Measurements from ENCODE around the gene CLEC18C. TPM values are rescaled to one million over a fixed set of nuclear protein-coding genes. Genes with fewer than 3 reads are reported as not detected.
"Not testable (repeated sequence)": the region's sequence is repeated elsewhere in the genome, so short reads cannot be mapped to it uniquely, and the experiment has no call there.

CLEC18C gene
- total and polyA plus RNA-seq, 10 of the 15 experiments (the other 5 are each of a cell fraction or from before 2014, with no cell fraction given): 0.05 to 0.11 TPM; not detected in 8

DNA sequence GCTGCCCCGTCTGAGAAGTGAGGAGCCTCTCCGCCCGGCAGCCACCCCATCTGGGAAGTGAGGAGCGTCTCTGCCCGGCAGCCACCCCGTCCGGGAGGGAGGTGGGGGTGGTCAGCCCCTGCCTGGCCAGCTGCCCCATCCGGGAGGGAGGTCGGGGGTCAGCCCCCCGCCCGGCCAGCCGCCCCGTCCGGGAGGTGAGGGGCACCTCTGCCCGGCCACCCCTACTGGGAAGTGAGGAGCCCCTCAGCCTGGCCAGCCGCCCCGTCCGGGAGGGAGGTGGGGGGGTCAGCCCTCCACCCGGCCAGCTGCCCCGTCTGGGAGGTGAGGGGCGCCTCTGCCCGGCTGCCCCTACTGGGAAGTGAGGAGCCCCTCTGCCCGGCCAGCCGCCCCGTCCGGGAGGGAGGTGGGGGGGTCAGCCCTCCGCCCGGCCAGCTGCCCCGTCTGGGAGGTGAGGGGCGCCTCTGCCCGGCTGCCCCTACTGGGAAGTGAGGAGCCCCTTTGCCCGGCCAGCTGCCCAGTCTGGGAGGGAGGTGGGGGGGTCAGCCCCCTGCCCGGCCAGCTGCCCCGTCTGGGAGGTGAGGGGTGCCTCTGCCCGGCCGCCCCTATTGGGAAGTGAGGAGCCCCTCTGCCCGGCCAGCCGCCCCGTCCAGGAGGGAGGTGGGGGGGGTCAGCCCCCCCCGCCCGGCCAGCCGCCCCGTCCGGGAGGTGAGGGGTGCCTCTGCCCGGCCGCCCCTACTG lies 31.2 kb downstream of the CLEC18C start:
- DNase-seq (ENCODE audit: low read depth, low spot score); in situ Hi-C loops (cut with MboI); H3K9ac ChIP-seq (ENCODE audit: control insufficient read depth, insufficient read depth, low read length); intact Hi-C loops (cut with micrococcal nuclease; ENCODE audit: unreplicated experiment); SMC1A ChIA-PET (ENCODE audit: uncharacterized antibody, unreplicated experiment); H3K27me3 ChIP-seq (replicated peaks in 1 of 2; ENCODE audit: control insufficient read depth in 2 of 2, insufficient read depth in 2 of 2, low read length in 1 of 2); H4K20me1 ChIP-seq (ENCODE audit: control insufficient read depth, insufficient read depth); ATAC-seq; FAIRE-seq; H3K4me3 ChIP-seq; H2AFZ ChIP-seq (ENCODE audit: control insufficient read depth, low read depth, low read length); H3K27ac ChIP-seq (ENCODE audit: control insufficient read depth, insufficient read depth); H3K4me1 ChIP-seq (ENCODE audit: control insufficient read depth, insufficient read depth, low read length); H3K36me3 ChIP-seq (ENCODE audit: control insufficient read depth in 2 of 2, insufficient read depth in 2 of 2, low read length in 1 of 2); BruUV-seq (replicated peaks); H3K4me2 ChIP-seq (ENCODE audit: control insufficient read depth, insufficient read depth); RAD21 ChIA-PET (ENCODE audit: unreplicated experiment); H3K79me2 ChIP-seq (ENCODE audit: control insufficient read depth, insufficient read depth, low read length); CTCF ChIA-PET; POLR2A ChIA-PET; H3K9me3 ChIP-seq (replicated peaks; ENCODE audit: control insufficient read depth, insufficient read depth, low read length): not testable (repeated sequence)
- WGBS (ENCODE audit: insufficient coverage, insufficient replicate concordance, low lambda C conversion rate, missing lambda C conversion rate): 95% methylated on average over 14 of the region's 46 CpGs

- H2AFZ ChIP-seq (ENCODE audit: control insufficient read depth, low read depth, low read length); FAIRE-seq; ATAC-seq; H3K27ac ChIP-seq (ENCODE audit: control insufficient read depth, insufficient read depth); H3K9me3 ChIP-seq (replicated peaks; ENCODE audit: control insufficient read depth, insufficient read depth, low read length); RAD21 ChIA-PET (ENCODE audit: unreplicated experiment); H3K4me3 ChIP-seq; in situ Hi-C loops (cut with MboI); intact Hi-C loops (cut with micrococcal nuclease; ENCODE audit: unreplicated experiment); CTCF ChIA-PET; H3K36me3 ChIP-seq (ENCODE audit: control insufficient read depth in 2 of 2, insufficient read depth in 2 of 2, low read length in 1 of 2); H3K4me2 ChIP-seq (ENCODE audit: control insufficient read depth, insufficient read depth); H3K27me3 ChIP-seq (replicated peaks in 1 of 2; ENCODE audit: control insufficient read depth in 2 of 2, insufficient read depth in 2 of 2, low read length in 1 of 2); H3K9ac ChIP-seq (ENCODE audit: control insufficient read depth, insufficient read depth, low read length); H4K20me1 ChIP-seq (ENCODE audit: control insufficient read depth, insufficient read depth); DNase-seq (ENCODE audit: low read depth, low spot score); H3K4me1 ChIP-seq (ENCODE audit: control insufficient read depth, insufficient read depth, low read length); BruUV-seq (replicated peaks); H3K79me2 ChIP-seq (ENCODE audit: control insufficient read depth, insufficient read depth, low read length); SMC1A ChIA-PET (ENCODE audit: uncharacterized antibody, unreplicated experiment); POLR2A ChIA-PET: not testable (repeated sequence)
- 97% methylated on average over 6 of the region's 6 CpGs for WGBS (ENCODE audit: insufficient coverage, insufficient replicate concordance, low lambda C conversion rate, missing lambda C conversion rate)
These were observed 32.8 kb downstream of the CLEC18C start for GRCh38 chr16:70206382-70206781.

DNA sequence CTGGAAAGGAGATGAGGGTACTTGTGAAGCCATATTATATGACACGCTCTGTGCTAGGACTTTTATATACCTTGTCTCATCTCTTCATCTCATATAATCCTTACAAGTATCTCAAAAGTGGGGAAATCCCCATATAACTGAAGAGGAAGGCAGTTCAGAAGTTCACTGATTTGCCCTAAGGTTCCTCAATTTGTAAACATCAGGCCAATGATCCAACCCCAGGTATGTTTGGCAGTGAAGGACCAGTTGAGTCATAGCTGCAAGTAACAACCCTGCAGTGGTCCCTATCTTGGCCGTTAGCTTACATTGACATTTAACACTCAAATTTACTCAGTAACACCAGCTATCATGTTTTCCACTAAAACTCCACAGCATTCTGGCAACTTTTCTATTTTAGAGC lies 45.0 kb downstream of the CLEC18C start:
- H3K9ac ChIP-seq (ENCODE audit: control insufficient read depth, insufficient read depth, low read length); H2AFZ ChIP-seq (ENCODE audit: control insufficient read depth, low read depth, low read length); POLR2A ChIA-PET; H4K20me1 ChIP-seq (ENCODE audit: control insufficient read depth, insufficient read depth); RAD21 ChIA-PET (ENCODE audit: unreplicated experiment); H3K4me1 ChIP-seq (ENCODE audit: control insufficient read depth, insufficient read depth, low read length); ATAC-seq; BruUV-seq (replicated peaks); H3K27me3 ChIP-seq (replicated peaks in 1 of 2; ENCODE audit: control insufficient read depth in 2 of 2, insufficient read depth in 2 of 2, low read length in 1 of 2); H3K27ac ChIP-seq (ENCODE audit: control insufficient read depth, insufficient read depth); DNase-seq (ENCODE audit: low read depth, low spot score); intact Hi-C loops (cut with micrococcal nuclease; ENCODE audit: unreplicated experiment); H3K9me3 ChIP-seq (replicated peaks; ENCODE audit: control insufficient read depth, insufficient read depth, low read length); SMC1A ChIA-PET (ENCODE audit: uncharacterized antibody, unreplicated experiment); H3K4me3 ChIP-seq; FAIRE-seq; CTCF ChIA-PET; H3K79me2 ChIP-seq (ENCODE audit: control insufficient read depth, insufficient read depth, low read length); H3K36me3 ChIP-seq (ENCODE audit: control insufficient read depth in 2 of 2, insufficient read depth in 2 of 2, low read length in 1 of 2); H3K4me2 ChIP-seq (ENCODE audit: control insufficient read depth, insufficient read depth): not testable (repeated sequence)
- in situ Hi-C loops (cut with MboI): loop anchor here (5.0 kb wide), 1 partner anchor 66 kb away; no protein-coding TSS in a partner anchor
- WGBS (ENCODE audit: insufficient coverage, insufficient replicate concordance, low lambda C conversion rate, missing lambda C conversion rate): 94% methylated on average over 2 of the region's 2 CpGs

DNA sequence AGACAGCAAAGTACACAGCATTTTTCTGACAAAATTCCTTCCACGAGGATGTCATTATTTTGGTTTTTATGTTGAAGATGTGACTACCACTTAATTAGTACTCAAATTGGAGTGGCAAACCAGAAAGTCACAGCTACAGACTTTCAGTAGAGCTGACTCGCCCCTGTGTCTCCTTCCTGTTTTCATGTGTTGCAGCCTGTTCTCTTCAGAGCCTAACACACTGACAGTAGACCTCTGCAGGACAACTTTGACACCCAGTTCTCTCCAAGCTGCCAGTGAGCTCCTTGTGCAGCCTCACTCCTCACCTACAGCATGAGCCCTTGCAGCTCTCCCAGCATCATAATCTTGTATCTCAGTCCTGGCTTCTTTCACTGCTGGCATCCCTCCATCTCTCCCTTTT lies 49.0 kb downstream of the CLEC18C start:
- not testable (repeated sequence) for FAIRE-seq

More for the DNA sequence above, 49.0 kb downstream of the CLEC18C start:
- SMC1A ChIA-PET (ENCODE audit: uncharacterized antibody, unreplicated experiment); H2AFZ ChIP-seq (ENCODE audit: control insufficient read depth, low read depth, low read length); H3K79me2 ChIP-seq (ENCODE audit: control insufficient read depth, insufficient read depth, low read length); H4K20me1 ChIP-seq (ENCODE audit: control insufficient read depth, insufficient read depth); BruUV-seq (replicated peaks); intact Hi-C loops (cut with micrococcal nuclease; ENCODE audit: unreplicated experiment); ATAC-seq; H3K4me3 ChIP-seq; H3K4me2 ChIP-seq (ENCODE audit: control insufficient read depth, insufficient read depth); H3K4me1 ChIP-seq (ENCODE audit: control insufficient read depth, insufficient read depth, low read length); POLR2A ChIA-PET; RAD21 ChIA-PET (ENCODE audit: unreplicated experiment); H3K27ac ChIP-seq (ENCODE audit: control insufficient read depth, insufficient read depth); H3K27me3 ChIP-seq (replicated peaks in 1 of 2; ENCODE audit: control insufficient read depth in 2 of 2, insufficient read depth in 2 of 2, low read length in 1 of 2); H3K9me3 ChIP-seq (replicated peaks; ENCODE audit: control insufficient read depth, insufficient read depth, low read length); DNase-seq (ENCODE audit: low read depth, low spot score); H3K9ac ChIP-seq (ENCODE audit: control insufficient read depth, insufficient read depth, low read length); H3K36me3 ChIP-seq (ENCODE audit: control insufficient read depth in 2 of 2, insufficient read depth in 2 of 2, low read length in 1 of 2); in situ Hi-C loops (cut with MboI); CTCF ChIA-PET: not testable (repeated sequence)
- 58% methylated on average over 2 of the region's 2 CpGs for WGBS (ENCODE audit: insufficient coverage, insufficient replicate concordance, low lambda C conversion rate, missing lambda C conversion rate)
